Left forelimb (tissue), 1 donor: ENCODE results near the gene SMIM22.
A peak's percentile ranks its signal among the peaks of the same experiment; 100 is the strongest.
"Not testable (repeated sequence)": the region's sequence is repeated elsewhere in the genome, so short reads cannot be mapped to it uniquely, and the experiment has no call there.

Experiments
- DNase-seq: peaks from one replicate; pipeline ENCODE4 v3.0.0-alpha.2; 2018; ENCODE audit warnings: low spot score

SMIM22 gene

DNA sequence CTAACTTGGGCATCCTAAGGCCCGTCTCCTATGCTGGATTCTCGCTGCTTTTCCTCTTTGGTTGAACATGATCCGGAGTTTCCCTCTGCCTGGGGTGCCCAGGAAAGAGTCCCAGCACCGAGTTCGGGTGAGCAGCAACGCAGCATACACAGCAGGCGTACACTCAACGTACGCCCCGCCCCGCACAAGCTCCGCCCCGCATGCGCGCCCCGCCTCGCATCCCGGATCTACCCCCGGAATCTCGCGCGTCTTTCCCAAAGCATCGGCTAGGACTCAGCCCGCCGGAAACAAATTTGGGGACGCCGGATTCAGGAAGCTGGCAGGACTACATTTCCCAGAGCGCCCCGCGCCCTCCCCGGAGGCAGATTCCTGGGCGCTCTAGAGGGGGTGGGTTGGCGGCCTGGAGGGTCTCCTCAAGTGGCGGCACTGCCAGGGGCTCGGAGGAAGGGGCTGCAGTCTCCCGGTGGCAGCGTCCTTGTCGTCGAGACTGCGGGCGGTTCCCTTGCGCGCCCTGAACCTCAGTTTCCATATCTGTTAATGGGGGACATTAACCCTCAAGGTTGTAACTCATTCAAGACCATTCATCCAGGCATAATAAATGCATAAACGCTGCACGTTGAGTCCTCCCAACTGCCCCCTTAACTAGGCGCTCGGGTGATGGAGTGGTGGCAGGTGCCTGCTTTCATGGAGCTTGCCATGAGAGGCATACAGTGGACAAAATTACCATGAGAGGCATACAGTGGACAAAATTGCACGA, 26.4 kb upstream of the SMIM22 start:
- peak; percentile 98 for DNase-seq

DNA sequence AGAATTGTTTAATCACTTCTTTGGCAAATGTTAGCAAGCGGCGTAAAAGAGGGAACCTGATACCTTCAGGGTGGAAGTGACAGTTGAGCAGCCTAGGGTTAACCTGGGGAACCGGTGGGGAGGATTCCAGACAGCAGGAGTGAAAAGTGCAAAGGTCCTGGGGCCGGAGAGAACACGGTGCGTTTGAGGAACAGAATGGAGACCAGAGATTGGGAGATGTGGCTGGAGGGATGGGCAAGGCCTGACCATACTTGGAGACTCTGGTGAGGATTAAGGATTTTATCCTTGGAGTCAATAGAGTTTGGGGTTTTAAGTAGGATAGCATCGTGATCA, 25.9 kb upstream of the SMIM22 start:
- DNase-seq: no peak

DNA sequence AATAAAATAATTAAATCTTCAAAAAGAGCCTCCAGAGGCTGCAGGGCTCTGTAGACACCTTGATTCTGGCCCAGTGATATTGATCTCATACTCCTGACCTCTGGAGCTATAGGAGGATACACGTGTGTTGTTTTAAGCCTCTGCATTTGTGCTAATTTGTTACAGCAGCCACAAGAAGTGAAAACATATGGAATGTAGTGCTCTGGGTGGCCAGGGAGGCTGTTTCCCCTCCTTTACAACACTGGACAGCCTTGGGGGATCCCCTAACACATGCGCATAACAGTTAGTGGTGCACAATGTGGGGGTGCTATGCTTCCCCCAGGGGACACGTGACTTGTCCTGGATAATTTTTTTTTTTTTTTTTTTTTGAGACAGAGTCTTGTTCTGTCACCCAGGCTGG, 23.5 kb upstream of the SMIM22 start:
- no peak for DNase-seq

DNA sequence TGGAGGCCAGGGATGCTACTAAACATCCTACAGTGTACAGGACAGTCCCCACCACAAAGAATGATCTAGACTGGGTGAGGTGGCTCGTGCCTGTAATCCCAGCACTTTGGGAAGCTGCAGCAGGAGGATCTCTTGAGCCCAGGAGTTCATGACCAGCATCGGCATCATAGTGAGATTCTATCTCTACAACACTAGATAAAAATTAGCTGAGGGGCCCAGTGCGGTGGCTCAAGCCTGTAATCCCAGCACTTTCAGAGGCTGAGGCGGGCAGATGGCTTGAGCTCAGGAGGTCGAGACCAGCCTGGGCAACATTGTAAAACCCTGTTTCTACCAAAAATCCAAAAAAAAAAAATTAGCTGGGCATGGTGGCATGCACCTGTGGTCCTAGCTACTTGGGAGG, 22.8 kb upstream of the SMIM22 start:
- DNase-seq: no peak

DNA sequence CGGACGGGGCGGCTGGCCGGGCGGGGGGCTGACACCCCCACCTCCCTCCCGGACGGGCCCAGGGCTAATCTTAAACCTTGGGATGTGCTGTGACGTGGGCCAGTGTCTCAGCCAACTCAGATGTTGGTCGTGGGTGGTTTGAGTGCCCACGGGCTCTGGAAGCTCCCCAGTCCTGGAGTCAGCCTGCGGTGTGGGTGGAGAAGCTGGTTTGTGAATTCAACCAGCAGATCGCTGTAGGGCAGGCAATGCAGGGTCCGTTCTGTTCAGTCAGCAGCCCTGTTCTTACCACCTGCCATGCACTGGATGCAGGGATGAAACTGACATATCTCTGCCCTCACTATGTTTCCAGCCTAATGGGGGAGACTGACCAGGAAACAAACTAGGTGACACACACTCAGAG, 20.2 kb upstream of the SMIM22 start:
- no peak for DNase-seq

DNA sequence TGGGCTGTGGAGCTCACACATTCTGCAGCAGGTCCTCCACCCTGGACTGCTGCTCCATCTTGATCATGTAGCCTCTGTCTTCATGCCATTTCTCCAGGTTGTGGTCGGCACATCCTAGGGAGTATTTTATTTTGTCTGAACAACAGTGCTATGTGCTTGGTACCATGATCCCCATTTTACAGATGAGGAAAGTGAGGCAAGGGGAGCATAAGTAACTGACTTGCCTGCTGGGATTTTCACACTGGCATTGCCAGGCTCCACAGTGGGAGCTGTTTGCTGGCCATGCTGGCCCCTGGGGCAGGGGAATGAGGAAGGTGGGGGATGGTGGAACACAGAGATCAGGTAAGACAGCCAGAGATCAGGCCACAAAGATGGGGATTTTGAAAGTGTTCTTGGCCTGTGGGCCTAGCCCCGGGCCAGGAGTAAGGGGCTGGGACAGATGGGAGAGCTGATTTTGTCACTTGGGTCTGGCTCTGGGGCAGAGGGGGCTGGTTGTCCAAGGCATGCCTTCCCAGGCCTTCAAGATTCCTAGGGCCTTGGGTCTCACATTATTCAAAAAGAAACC, 18.9 kb upstream of the SMIM22 start:
- no peak for DNase-seq

DNA sequence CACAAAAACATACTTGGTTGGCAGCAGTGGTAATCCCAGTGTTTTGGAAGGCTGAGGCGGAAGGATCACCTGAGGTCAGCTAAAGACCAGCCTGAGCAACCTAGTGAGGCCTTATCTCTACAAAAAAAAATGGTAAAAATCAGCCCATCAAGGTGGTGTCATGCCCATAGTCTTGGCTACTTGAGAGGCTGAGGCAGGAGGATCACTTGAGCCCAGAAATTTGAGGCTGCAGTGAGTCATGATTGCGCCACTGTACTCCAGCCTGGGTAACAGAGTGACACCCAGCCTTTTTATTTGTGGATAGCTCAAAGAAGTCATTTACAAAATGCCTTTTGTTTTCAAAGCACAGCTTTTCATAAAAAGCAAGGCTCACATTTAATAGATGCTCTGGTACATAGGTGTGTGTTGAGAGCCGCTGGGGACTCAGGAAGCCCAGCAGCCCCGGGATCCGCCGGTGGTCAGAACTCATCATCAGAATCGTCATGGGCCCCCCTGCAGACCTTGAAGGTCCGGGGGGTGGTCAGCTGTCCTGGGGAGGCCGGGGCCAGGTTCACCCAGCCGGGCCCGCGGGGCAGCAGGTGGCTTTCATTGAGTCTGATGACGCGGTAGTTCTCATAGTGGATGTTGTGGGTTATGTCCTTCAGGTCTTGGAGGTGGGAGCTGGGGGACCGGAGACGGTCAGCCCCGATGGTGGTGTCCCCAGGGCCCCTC, 17.7 kb upstream of the SMIM22 start:
- DNase-seq: no peak

DNA sequence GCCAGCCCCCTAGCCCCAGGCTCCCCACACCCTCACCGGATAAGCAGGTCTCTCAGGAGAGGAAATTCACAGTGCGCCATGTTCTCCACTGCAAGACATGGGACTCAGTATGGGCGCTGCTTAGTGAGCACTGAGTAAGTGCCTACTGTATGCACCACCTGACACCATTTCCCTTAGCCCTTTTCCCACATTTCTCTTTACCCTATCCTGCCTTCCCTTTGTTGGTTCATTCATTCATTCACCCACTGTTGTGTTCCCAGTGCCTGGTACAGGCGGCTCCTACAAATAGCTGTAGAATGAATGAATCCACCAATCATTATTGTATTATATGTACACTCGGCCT, 17.1 kb upstream of the SMIM22 start:
- no peak for DNase-seq

DNA sequence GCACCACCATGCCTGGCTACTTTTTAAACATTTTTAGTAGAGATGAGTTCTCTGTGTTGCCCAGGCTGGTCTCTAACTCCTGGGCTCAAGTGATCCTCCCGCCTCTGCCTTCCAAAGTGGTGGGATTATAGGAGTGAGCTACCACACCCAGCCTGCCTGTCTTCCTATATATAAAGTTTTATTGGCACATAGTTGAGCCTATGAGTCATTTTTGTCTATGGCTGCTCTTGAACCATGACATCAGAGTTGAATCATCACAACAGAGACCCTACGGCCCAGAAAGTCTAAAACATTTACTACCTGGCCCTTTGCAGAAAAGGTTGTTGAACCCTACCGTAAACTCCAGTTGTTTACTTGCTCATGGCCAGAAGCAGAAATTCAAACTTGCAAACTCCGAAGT, 14.9 kb upstream of the SMIM22 start:
- DNase-seq: no peak

DNA sequence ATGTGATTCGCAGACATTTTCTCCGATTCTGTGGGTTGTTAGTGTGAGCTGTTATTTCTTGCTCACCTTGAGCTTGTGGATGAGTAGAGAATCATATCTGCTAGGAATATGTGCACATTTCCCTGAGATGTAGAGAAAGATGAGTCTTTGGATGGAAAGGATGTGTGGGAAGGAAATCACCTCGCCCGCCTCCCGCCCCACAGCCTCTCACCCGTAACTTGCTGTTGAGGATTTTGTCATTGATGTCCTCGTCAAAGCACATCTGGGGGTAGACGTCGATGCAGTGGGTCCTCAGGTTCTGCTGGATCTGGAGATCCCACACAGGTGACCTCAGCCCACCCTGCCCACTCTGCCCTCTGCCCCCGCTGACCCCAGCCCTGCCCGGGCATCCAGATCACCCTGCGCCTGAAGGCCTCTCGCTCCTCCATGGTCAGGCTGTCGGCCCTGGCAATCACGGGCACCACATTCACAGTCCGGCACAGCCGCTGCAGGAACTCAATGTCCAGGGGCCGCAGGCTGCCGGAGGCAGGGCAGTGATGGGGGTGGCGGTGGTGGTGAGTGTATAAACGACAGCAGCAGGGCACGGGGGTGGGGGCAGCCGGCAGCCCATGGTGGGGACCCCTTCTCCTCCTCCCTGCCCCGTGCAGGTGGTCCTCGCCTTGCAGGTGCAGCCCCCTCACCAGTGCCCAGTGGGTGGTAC, 11.8 kb upstream of the SMIM22 start:
- DNase-seq: no peak

DNA sequence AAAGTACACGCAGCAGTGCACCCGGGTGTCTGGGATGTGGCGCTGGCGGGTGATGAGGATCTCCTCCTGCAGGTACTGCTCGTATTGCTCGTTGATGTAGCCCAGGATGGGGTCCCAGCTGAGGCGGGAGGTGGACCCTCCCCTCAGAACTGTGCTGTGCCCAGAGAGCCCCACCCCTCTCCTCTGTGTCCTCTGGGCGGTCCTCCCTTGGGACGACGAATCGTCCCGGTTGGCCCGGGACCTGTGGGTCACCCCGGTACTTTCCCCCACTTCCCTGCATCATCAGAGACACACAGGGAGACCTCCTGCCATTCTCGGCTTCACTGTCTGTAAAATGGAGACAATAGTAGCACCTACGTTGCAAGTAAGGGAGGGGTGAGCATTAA, 11.2 kb upstream of the SMIM22 start:
- DNase-seq: no peak

DNA sequence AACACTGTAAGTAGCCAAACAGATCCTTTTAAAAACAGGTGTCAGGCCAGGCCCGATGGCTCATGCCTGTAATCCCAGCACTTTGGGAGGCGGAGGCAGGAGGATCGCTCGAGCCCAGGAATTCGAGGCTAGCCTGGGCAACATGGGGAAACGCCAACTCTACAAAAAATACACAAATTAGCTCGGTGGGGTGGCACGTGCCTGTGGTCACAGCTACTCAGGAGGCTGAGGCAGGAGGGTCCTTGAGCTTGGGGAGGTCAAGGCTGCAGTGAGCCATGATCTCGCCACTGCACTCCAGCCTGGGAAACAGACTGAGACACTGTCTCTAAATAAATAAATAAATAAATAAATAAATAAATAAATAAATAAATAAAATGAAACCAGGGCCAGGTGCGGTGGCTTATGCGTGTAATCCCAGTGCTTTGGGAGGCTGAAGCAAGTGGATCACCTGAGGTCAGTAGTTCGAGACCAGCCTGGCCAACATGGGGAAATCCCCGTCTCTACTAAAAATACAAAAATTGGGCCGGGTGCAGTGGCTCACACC, 10.7 kb upstream of the SMIM22 start:
- DNase-seq: not testable (repeated sequence)

DNA sequence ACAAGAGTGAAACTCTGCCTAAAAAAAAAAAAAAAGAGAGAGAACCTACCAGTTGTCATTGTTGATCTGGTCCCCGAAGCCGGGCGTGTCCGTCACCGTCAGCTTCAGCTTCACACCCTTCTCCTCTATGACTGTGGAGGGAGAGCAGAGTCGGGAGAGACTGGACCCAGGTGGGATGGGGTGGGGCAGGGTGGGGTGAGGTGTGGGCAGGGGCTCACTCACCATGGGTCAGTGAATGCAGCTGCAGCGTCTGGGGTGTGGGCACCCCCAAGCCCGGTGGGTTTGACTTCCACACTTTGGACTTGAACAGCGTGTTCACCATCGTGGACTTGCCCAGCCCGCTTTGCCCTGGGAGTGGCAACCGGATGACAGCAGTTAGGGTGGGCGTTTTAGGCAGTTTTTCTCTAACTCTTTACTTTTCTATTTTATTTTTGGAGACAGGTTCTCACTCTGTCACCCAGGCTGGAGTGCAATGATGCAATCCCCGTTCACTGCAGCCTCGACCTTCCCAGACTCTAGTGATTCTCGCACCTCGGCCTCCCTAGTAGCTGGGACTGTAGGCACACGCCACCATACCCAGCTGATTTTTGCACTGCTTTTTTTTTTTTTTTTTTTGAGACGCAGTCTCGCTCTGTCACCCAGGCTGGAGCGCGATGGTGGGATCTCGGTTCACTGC, 9.3 kb upstream of the SMIM22 start:
- DNase-seq: no peak

DNA sequence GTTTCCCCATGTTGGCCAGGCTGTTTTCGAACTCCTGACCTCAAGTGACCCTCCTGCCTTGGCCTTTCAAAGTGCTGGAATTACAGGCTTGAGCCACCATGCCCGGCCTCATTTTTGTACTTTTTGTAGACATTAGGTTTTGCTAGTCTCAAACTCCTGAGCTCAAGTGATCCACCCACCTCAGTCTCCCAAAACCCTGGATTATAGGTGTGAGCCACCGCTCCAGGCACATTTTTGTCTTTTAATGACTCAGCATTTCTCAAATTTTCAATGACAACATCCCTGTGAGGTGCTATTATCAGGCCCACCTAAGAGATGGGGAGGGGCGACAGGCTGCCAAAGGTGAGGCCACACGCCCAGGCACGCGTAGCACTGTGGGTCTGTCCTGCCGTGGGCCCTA, 8.1 kb upstream of the SMIM22 start:
- DNase-seq: no peak

DNA sequence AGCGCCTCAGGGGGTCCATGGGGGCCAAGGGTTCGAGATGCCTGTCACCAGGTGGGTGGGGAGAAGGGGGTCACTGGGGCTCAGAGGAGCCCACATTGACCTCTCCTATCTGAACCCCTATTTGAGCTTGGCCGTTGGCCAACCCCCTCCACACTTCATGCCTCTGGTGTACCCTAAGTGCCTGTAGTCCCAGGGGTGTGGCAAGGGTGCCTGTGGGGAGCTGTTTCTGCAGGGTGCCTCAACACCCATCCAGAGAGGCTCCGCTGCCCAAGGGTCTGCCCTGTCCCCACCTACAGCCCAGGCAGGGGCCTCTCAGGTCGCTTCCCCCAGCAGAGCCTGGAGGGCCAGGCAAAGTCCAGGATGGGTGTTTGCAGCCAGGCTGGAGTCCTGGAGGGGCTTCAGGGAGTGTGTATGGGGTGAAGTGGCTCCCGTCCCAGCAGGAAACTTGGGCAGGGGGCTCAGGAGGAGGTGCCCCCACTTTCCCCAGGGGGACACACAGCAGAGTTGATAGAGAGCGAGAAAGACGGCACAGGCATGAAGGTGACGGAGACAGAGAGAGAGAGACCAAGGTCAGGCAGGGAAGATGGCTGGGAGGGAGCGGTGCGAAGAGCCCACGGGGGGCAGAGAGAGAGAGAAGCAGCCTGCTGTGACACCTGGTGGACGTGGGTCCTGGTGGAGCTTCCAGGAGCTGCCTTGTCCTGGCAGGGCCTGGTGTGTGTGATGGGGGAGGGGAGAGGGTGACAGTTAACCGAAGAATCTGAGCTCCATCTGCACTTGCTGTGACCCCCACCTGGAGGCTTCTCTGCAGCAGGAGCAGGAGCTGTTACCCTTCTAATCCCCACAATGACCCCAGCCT, 7.3 kb upstream of the SMIM22 start, which contains the start of gene SEPTIN12:
Gene SEPTIN12 (minus strand): TSS at position 719 of the 856 bp plus-strand sequence. CDS start 700 bp downstream, at position 19.
- no peak for DNase-seq

DNA sequence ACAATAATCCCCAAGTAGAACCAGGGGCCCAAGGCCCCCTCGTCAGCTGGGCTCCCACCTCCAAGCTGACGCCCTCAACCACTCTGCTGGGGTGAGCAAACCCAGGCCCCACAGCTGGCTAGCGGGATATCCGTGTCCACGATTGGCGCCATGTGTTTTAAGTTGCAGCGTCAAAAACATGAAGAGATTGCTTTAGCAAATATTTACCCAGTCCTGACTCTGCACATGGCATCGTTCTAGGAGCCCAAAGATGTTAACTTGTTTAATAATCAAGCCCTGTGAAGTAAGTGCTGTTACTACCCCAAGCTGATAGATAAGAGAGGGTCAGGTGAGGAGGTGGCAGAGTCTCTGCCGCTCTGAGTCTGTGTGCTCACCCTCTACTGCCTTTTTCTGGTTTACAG, 6.7 kb upstream of the SMIM22 start:
- no peak for DNase-seq

DNA sequence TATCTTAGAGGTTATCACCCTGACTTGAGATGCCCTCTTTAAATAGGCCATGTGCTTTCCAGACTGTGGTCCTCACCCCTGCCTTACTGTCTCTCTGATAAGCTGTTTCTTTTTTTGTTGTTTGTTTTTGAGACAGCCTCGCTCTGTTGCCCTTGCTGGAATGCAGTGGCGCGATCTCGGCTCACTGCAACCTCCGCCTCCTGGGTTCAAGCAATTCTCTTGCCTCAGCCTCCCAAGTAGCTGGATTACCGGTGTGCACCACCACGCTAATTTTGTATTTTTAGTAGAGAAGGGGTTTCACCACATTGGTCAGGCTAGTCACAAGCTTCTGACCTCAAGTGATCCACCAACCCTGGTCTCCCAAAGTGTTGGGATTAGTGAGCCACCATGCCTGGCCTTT, 6.3 kb upstream of the SMIM22 start:
- no peak for DNase-seq

DNA sequence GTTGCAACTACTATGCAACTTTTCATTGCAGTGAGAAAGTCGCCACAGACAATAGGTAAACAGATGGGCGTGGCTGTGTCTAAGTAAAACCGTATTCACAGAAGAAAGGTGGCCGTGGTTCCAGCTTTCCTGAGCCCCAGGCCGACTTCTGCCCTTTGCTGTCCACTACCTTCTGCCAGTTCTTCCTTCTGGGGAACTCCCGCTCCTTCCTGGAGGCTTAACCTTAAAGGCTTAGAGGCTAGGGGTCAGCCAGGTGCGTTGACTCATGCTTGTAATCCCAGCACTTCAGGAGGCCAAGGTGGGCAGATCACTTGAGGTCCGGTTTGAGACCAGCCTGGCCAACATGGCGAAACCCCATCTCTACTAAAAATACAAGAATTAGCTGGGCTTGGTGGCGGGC, 4.9 kb upstream of the SMIM22 start:
- no peak for DNase-seq

DNA sequence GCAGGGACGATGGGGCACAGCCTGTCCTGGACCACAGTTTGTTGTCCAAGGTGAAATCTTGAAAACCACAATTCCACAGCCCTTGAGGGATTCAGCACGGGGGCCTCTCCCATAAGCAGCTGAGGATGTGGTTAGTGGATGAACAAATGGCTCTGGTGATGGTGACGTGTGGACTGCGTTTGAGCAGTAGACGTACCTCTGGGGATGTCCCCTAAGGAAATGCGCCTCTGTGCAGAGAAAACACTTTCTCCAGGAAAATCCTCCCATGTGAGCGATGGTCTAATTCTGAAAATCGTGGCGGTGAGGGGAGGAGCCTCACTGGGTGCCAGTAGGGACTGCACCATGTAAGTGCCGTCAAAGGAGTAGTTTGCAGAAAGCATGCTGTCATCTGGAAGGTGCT, 4.3 kb upstream of the SMIM22 start:
- no peak for DNase-seq

DNA sequence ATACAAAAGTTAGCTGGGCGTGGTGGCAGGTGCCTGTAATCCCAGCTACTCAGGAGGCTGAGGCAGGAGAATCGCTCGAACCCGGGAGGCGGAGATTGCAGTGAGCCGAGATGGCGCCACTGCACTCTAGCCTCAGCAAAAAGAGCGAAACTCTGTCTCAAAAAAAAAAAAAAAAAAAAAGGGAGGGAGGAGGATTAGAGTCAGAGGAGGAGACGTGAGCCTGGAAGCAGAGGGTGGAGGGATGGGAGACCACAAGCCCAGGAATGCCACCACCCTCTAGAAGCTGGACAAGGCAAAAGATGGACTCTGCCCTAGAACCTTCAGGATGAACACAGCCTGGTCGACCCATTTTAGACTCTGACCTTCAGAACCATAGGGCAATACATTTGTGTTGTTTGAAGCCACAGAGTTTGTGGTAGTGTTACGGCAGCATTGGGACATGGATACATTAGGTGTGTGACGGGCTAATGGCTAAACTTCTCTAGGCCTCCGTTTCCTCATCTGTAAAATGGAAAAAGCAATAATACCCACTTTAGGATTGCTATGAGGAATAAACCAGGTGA, 2.1 kb upstream of the SMIM22 start:
- no peak for DNase-seq
